Measurements from ENCODE around the gene PNLIPRP3. TPM values are rescaled to one million over a fixed set of nuclear protein-coding genes. Genes with fewer than 3 reads are reported as not detected.
A peak's percentile ranks its signal among the peaks of the same experiment; 100 is the strongest.

The PNLIPRP3 gene
- total and polyA plus RNA-seq, 2 donors (not counting 3 experiments of a cell fraction or from before 2014, with no cell fraction given): not detected

DNA sequence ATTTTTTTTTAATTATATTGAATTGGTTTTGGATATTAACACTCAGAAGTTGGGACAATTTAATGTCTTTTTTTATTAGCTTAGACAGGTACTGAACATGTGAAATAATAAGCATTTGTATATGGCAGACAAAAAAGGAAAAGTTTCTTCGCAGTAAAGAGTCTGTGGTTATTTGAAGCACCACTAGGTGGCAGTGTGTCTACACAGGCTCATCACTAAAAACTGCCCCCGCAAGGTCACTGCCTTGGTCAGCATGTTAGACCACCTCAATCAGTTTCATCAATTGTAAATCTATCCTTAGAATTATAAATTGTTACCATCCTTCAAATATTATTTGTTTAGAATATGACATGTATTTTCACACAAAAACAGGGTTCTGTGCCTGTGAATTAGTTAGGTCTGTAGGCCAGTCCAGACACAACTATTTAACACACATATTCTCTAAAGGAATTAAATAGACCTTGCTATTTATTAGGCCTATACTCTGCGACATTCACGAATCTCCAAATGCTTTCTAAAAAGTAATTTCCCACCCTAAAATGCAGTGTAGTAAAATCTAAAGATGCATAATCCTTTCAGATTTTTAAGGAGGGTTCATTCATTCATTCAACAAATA lies 17.0 kb downstream of the PNLIPRP3 start:
- Histone ChIP-seq H3K9ac (replicated peaks; ENCODE audit: extremely low read depth, insufficient read depth, low read length) (no peak overlapping the region), H3K27ac (ENCODE audit: insufficient read depth, low read depth, low read length) (no peak overlapping the region), H2AFZ (ENCODE audit: low read depth, low read length) (no peak overlapping the region), H3K4me3 (replicated peaks in 1 of 3; ENCODE audit: insufficient read depth in 1 of 3, low read depth in 1 of 3, low read length in 3 of 3) (no peak overlapping the region), H3K9me3 (replicated peaks; ENCODE audit: control insufficient read depth, insufficient read depth, low read length) (no peaks in the 10 kb centered on the region), H3K9me1 (replicated peaks; ENCODE audit: control insufficient read depth, extremely low read depth, insufficient read depth, low read length) (no peaks in the 10 kb centered on the region), H3K4me2 (ENCODE audit: insufficient read depth, low read length) (no peak overlapping the region), H3K36me3 (ENCODE audit: control insufficient read depth in 2 of 2, extremely low read depth in 1 of 2, insufficient read depth in 2 of 2, low read length in 2 of 2) (no peaks in the 10 kb centered on the region), H3K79me2 (ENCODE audit: control insufficient read depth, insufficient read depth, low read length) (no peaks in the 10 kb centered on the region), H3K27me3 (ENCODE audit: control insufficient read depth in 2 of 2, insufficient read depth in 2 of 2, low read length in 2 of 2) (no peaks in the 10 kb centered on the region), H3K4me1 (ENCODE audit: control insufficient read depth, extremely low read depth, insufficient read depth, low read length) (no peaks in the 10 kb centered on the region), H4K20me1 (replicated peaks; ENCODE audit: control insufficient read depth, extremely low read depth, insufficient read depth, low read length) (no peaks in the 10 kb centered on the region)
- FAIRE-seq (peak; percentile 79), DNase-seq (ENCODE audit: low read depth, low spot score) (peak; percentile 21)
- dilution Hi-C loops (cut with MboI; ENCODE audit: extremely low pct_ligation_motif_present, low sequenced_read_pairs) (no loop called here), intact Hi-C loops (cut with micrococcal nuclease) (loop anchor here (1.0 kb wide), 2 partner anchors 46 to 77 kb away; no protein-coding TSS in a partner anchor)
- no TSS peak for BruUV-seq (replicated peaks)
- TF ChIP-seq JUN (IDR thresholded peaks at IDR 0.05; ENCODE audit: borderline replicate concordance, insufficient read depth, insufficient read length, low read depth) (no peak), FOS (IDR thresholded peaks at IDR 0.05; ENCODE audit: borderline replicate concordance, insufficient read depth, low read length) (no peak), EZH2 (IDR thresholded peaks at IDR 0.05; ENCODE audit: borderline replicate concordance, low read depth, low read length, severe bottlenecking) (no peak), POLR2AphosphoS5 (IDR thresholded peaks at IDR 0.05; ENCODE audit: insufficient read depth, low read depth, low read length) (no peak), POLR2A (IDR thresholded peaks at IDR 0.05; ENCODE audit: low read depth, low read length) (no peak)
- TF ChIP-seq, protein P1, sequence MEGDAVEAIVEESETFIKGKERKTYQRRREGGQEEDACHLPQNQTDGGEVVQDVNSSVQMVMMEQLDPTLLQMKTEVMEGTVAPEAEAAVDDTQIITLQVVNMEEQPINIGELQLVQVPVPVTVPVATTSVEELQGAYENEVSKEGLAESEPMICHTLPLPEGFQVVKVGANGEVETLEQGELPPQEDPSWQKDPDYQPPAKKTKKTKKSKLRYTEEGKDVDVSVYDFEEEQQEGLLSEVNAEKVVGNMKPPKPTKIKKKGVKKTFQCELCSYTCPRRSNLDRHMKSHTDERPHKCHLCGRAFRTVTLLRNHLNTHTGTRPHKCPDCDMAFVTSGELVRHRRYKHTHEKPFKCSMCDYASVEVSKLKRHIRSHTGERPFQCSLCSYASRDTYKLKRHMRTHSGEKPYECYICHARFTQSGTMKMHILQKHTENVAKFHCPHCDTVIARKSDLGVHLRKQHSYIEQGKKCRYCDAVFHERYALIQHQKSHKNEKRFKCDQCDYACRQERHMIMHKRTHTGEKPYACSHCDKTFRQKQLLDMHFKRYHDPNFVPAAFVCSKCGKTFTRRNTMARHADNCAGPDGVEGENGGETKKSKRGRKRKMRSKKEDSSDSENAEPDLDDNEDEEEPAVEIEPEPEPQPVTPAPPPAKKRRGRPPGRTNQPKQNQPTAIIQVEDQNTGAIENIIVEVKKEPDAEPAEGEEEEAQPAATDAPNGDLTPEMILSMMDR (IDR thresholded peaks at IDR 0.05; ENCODE audit: extremely low read depth in 1 of 2, insufficient read depth in 1 of 2, low read depth in 1 of 2, low read length in 2 of 2): peak; percentile 55 to 68
- TF ChIP-seq, protein P2, sequence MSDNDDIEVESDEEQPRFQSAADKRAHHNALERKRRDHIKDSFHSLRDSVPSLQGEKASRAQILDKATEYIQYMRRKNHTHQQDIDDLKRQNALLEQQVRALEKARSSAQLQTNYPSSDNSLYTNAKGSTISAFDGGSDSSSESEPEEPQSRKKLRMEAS (IDR thresholded peaks at IDR 0.05; ENCODE audit: insufficient read depth, insufficient read length): no peak
- CTCF ChIA-PET: no interaction called here
- POLR2A ChIA-PET: no interaction called here

Data from endothelial cell of umbilical vein (primary cell).